HEK293 (cell line): ENCODE data around the gene INS.

ENCODE experiments used
- CTCF ChIA-PET: fragments of 350-600 bp; formaldehyde crosslinking; extraction: SDS; loops from one replicate; lab custom pipeline; 2021; ENCODE audit warnings: antibody characterized with exemption; lab: Yijun Ruan, JAX
- POLR2A ChIA-PET: fragments of 300-600 bp; formaldehyde crosslinking; extraction: SDS; loops from one replicate; lab custom pipeline; 2020; ENCODE audit warnings: antibody characterized with exemption, inconsistent platforms; lab: Yijun Ruan, JAX
- H3K27ac ChIP-seq: fragments of 200-500 bp; sonication (Bioruptor generic); 2 replicates; pipeline ENCODE4 v1.5.1; 2014; ENCODE audit warnings: low read depth, low read length, control low read depth, inconsistent platforms; ENCODE audit errors: extremely low read depth
- H3K36me3 ChIP-seq, 2 experiments: fragments of 200-500 bp in 1 of 2; sonication (Bioruptor generic) in 1 of 2; 1 replicate in 1 of 2; 2 replicates in 1 of 2; pipeline ENCODE4 v1.5.1; 2014 to 2017; ENCODE audit warnings: inconsistent platforms in 2 of 2, low read length in 2 of 2; ENCODE audit not compliant: control insufficient read depth in 2 of 2, insufficient read depth in 1 of 2
- H3K4me1 ChIP-seq: fragments of 200-500 bp; sonication (Bioruptor generic); 2 replicates; pipeline ENCODE4 v1.5.1; 2014; ENCODE audit warnings: mild to moderate bottlenecking, low read length, inconsistent platforms; ENCODE audit not compliant: control insufficient read depth, insufficient read depth
- H3K4me3 ChIP-seq: 2 replicates; pipeline ENCODE4 v1.5.1; 2011; ENCODE audit warnings: low read depth, mild to moderate bottlenecking, control low read depth, low read length, moderate library complexity
- H3K9me3 ChIP-seq: fragments of 200-500 bp; sonication (Bioruptor generic); 2 replicates; pipeline ENCODE4 v1.5.1; 2014; ENCODE audit warnings: low read depth, low read length, inconsistent platforms; ENCODE audit not compliant: control insufficient read depth, insufficient read depth
- EGR2 ChIP-seq: fragments of 450-650 bp; formaldehyde crosslinking; IDR thresholded peaks from 2 replicates; pipeline ENCODE4 v1.5.1; 2016; ENCODE audit warnings: low read depth, missing biosample characterization, missing genetic modification characterization
- GLI2 ChIP-seq: fragments of 450-650 bp; formaldehyde crosslinking; IDR thresholded peaks from 2 replicates; pipeline ENCODE4; 2017; ENCODE audit warnings: missing biosample characterization, missing genetic modification characterization, low read depth, borderline replicate concordance
- GLI4 ChIP-seq: fragments of 450-650 bp; formaldehyde crosslinking; IDR thresholded peaks from 2 replicates; pipeline ENCODE4 v1.5.1; 2016; ENCODE audit warnings: missing biosample characterization, missing genetic modification characterization
- GLIS1 ChIP-seq: fragments of 450-650 bp; formaldehyde crosslinking; IDR thresholded peaks from 2 replicates; pipeline ENCODE4 v1.5.1; 2016; ENCODE audit warnings: missing biosample characterization, missing genetic modification characterization
- KLF1 ChIP-seq: fragments of 450-650 bp; formaldehyde crosslinking; IDR thresholded peaks from 2 replicates; pipeline ENCODE4 v1.5.1; 2016; ENCODE audit warnings: missing biosample characterization, missing genetic modification characterization
- KLF10 ChIP-seq: fragments of 450-650 bp; IDR thresholded peaks from 2 replicates; pipeline ENCODE4 v1.5.1; 2018; ENCODE audit warnings: missing biosample characterization, mild to moderate bottlenecking, missing genetic modification characterization
- SETDB1 ChIP-seq: IDR thresholded peaks from one replicate; pipeline ENCODE4 v1.6.1; 2017; ENCODE audit warnings: mild to moderate bottlenecking, low read length, moderate library complexity, mixed read lengths; ENCODE audit not compliant: insufficient read length
- SP3 ChIP-seq: fragments of 450-650 bp; formaldehyde crosslinking; IDR thresholded peaks from 2 replicates; pipeline ENCODE4 v1.5.1; 2016; ENCODE audit warnings: missing biosample characterization, missing genetic modification characterization
- ZIC2 ChIP-seq: fragments of 450-650 bp; formaldehyde crosslinking; IDR thresholded peaks from 2 replicates; pipeline ENCODE4 v1.5.1; 2016; ENCODE audit warnings: missing biosample characterization, missing genetic modification characterization
- ZNF23 ChIP-seq: fragments of 450-650 bp; formaldehyde crosslinking; IDR thresholded peaks from 2 replicates; pipeline ENCODE4 v1.5.1; 2016; ENCODE audit warnings: missing biosample characterization, missing genetic modification characterization, borderline replicate concordance
- ZNF544 ChIP-seq: fragments of 450-650 bp; formaldehyde crosslinking; IDR thresholded peaks from 2 replicates; pipeline ENCODE4 v1.5.0; 2017; ENCODE audit warnings: missing biosample characterization, missing genetic modification characterization
- ZNF600 ChIP-seq: fragments of 450-650 bp; formaldehyde crosslinking; IDR thresholded peaks from 2 replicates; pipeline ENCODE4 v1.5.1; 2016; ENCODE audit warnings: missing biosample characterization, missing genetic modification characterization
- ZNF670 ChIP-seq: fragments of 450-650 bp; formaldehyde crosslinking; IDR thresholded peaks from 2 replicates; pipeline ENCODE4 v1.5.1; 2016; ENCODE audit warnings: missing biosample characterization, missing genetic modification characterization, low read depth
- TF ChIP-seq, protein P1 (sequence below): fragments of 450-650 bp; formaldehyde crosslinking; IDR thresholded peaks from 2 replicates; pipeline ENCODE4 v1.5.1; 2016; ENCODE audit warnings: missing biosample characterization, missing genetic modification characterization
- TF ChIP-seq, protein P2 (sequence below): fragments of 450-650 bp; IDR thresholded peaks from 2 replicates; pipeline ENCODE4 v1.5.1; 2018; ENCODE audit warnings: missing biosample characterization, missing genetic modification characterization
- TF ChIP-seq, protein P3 (sequence below): fragments of 450-650 bp; formaldehyde crosslinking; IDR thresholded peaks from 2 replicates; pipeline ENCODE4 v1.5.1; 2016; ENCODE audit warnings: missing biosample characterization, missing genetic modification characterization
- TF ChIP-seq, protein P4 (sequence below): fragments of 450-650 bp; formaldehyde crosslinking; IDR thresholded peaks from 2 replicates; pipeline ENCODE4 v1.5.1; 2016; ENCODE audit warnings: missing biosample characterization, missing genetic modification characterization
- TF ChIP-seq, protein P5 (sequence below): fragments of 450-650 bp; formaldehyde crosslinking; IDR thresholded peaks from 2 replicates; pipeline ENCODE4 v1.5.1; 2016; ENCODE audit warnings: missing biosample characterization, missing genetic modification characterization, low read depth

Gene INS

DNA sequence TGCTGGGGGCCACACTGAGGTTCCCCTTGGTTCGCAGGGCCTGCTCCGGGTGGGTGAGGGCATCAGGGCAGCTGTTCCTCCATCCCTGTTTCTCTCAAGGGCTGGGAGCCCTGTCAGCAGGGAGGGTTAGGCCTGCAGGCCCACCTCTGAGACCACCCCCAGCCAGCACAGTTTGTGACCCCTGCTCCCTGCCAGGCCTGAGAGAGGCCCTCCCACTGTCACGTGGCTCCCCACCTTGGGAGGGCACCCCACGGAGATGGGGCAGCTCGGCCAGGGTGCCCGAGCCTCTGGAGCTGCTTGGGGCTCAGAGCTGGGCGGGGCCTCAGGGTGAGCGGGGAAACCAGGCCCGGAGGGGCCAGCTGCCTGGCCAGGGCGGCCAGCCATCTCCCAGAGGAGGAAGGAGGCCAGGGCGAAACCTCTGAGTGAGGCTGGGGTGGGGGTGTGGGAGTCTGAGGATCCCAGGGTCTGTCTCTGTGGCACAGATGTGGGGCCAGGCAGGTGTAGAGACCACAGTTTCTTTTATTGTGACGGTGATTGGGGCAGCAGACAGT lies 2.5 kb upstream of the INS start:
- CTCF ChIA-PET, result interaction anchor here (0.8 to 4.3 kb wide), 5 partner anchors 9 to 257 kb away, joined by 3 to 21 read pairs (median 4); no protein-coding TSS in a partner anchor

DNA sequence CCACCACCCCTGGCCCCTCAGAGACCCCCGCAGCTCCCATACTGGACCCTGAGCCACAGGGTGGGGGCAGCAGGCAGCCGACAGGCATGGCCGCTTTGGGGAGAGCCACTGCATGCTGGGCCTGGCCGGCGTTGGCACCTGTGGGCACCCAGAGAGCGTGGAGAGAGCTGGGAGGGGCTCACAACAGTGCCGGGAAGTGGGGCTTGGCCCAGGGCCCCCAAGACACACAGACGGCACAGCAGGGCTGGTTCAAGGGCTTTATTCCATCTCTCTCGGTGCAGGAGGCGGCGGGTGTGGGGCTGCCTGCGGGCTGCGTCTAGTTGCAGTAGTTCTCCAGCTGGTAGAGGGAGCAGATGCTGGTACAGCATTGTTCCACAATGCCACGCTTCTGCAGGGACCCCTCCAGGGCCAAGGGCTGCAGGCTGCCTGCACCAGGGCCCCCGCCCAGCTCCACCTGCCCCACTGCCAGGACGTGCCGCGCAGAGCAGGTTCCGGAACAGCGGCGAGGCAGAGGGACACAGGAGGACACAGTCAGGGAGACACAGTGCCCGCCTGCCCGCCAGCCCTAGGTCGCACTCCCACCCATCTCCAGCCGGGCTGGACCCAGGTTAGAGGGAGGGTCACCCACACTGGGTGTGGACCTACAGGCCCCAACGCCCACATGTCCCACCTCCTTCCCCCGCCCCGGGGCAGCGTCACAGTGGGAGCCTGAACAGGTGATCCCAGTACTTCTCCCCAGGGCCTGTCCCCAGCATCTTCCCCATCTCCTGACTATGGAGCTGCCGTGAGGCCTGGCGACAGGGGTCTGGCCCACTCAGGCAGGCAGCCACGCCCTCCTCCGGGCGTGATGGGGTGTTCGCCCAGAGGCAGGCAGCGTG lies 1.2 kb downstream of the INS start:
- Histone ChIP-seq H3K9me3 (no peaks in the 10 kb centered on the region), H3K4me1 (no peaks in the 10 kb centered on the region), H3K27ac (no peak overlapping the region), H3K36me3 (no peaks in the 10 kb centered on the region), H3K4me3 (no peak overlapping the region)
- CTCF ChIA-PET, result interaction anchor here (0.6 to 0.8 kb wide), 3 partner anchors 32 to 513 kb away, joined by 3 to 5 read pairs (median 3); no protein-coding TSS in a partner anchor
- TF ChIP-seq KLF1 (tag by site-specific recombination) (peak; percentile 64), SETDB1 (no peak), EGR2 (tag by site-specific recombination) (no peak), ZNF600 (tag by site-specific recombination) (peak; percentile 51)
- POLR2A ChIA-PET, result no interaction called here

More for the DNA sequence above, 2.5 kb upstream of the INS start:
- H3K36me3 ChIP-seq, result no peaks in the 10 kb centered on the region
- TF ChIP-seq, protein P1, sequence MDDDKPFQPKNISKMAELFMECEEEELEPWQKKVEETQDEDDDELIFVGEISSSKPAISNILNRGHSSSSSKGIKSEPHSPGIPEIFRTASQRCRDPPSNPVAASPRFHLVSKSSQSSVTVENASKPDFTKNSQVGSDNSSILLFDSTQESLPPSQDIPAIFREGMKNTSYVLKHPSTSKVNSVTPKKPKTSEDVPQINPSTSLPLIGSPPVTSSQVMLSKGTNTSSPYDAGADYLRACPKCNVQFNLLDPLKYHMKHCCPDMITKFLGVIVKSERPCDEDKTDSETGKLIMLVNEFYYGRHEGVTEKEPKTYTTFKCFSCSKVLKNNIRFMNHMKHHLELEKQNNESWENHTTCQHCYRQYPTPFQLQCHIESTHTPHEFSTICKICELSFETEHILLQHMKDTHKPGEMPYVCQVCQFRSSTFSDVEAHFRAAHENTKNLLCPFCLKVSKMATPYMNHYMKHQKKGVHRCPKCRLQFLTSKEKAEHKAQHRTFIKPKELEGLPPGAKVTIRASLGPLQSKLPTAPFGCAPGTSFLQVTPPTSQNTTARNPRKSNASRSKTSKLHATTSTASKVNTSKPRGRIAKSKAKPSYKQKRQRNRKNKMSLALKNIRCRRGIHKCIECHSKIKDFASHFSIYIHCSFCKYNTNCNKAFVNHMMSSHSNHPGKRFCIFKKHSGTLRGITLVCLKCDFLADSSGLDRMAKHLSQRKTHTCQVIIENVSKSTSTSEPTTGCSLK (tag by site-specific recombination), result no peak
- TF ChIP-seq GLI2 (tag by site-specific recombination), result no peak
- TF ChIP-seq ZNF670 (tag by site-specific recombination), result no peak
- peak; percentile 86 for TF ChIP-seq GLIS1 (tag by site-specific recombination)
- TF ChIP-seq, protein P2, sequence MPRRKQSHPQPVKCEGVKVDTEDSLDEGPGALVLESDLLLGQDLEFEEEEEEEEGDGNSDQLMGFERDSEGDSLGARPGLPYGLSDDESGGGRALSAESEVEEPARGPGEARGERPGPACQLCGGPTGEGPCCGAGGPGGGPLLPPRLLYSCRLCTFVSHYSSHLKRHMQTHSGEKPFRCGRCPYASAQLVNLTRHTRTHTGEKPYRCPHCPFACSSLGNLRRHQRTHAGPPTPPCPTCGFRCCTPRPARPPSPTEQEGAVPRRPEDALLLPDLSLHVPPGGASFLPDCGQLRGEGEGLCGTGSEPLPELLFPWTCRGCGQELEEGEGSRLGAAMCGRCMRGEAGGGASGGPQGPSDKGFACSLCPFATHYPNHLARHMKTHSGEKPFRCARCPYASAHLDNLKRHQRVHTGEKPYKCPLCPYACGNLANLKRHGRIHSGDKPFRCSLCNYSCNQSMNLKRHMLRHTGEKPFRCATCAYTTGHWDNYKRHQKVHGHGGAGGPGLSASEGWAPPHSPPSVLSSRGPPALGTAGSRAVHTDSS (tag by site-specific recombination), result no peak
- TF ChIP-seq KLF10 (tag by site-specific recombination), result no peak
- TF ChIP-seq, protein P3, sequence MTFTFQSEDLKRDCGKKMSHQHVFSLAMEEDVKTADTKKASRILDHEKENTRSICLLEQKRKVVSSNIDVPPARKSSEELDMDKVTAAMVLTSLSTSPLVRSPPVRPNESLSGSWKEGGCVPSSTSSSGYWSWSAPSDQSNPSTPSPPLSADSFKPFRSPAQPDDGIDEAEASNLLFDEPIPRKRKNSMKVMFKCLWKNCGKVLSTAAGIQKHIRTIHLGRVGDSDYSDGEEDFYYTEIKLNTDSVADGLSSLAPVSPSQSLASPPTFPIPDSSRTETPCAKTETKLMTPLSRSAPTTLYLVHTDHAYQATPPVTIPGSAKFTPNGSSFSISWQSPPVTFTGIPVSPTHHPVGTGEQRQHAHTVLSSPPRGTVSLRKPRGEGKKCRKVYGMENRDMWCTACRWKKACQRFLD, result no peak
- TF ChIP-seq, protein P4, sequence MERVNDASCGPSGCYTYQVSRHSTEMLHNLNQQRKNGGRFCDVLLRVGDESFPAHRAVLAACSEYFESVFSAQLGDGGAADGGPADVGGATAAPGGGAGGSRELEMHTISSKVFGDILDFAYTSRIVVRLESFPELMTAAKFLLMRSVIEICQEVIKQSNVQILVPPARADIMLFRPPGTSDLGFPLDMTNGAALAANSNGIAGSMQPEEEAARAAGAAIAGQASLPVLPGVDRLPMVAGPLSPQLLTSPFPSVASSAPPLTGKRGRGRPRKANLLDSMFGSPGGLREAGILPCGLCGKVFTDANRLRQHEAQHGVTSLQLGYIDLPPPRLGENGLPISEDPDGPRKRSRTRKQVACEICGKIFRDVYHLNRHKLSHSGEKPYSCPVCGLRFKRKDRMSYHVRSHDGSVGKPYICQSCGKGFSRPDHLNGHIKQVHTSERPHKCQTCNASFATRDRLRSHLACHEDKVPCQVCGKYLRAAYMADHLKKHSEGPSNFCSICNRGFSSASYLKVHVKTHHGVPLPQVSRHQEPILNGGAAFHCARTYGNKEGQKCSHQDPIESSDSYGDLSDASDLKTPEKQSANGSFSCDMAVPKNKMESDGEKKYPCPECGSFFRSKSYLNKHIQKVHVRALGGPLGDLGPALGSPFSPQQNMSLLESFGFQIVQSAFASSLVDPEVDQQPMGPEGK (tag by site-specific recombination), result no peak
- TF ChIP-seq ZIC2 (tag by site-specific recombination), result peak; percentile 83
- no peak for TF ChIP-seq ZNF544
- no peak for TF ChIP-seq SP3 (tag by site-specific recombination)
- TF ChIP-seq GLI4 (tag by site-specific recombination), result no peak
- TF ChIP-seq ZNF23 (tag by site-specific recombination), result no peak
- TF ChIP-seq, protein P5, sequence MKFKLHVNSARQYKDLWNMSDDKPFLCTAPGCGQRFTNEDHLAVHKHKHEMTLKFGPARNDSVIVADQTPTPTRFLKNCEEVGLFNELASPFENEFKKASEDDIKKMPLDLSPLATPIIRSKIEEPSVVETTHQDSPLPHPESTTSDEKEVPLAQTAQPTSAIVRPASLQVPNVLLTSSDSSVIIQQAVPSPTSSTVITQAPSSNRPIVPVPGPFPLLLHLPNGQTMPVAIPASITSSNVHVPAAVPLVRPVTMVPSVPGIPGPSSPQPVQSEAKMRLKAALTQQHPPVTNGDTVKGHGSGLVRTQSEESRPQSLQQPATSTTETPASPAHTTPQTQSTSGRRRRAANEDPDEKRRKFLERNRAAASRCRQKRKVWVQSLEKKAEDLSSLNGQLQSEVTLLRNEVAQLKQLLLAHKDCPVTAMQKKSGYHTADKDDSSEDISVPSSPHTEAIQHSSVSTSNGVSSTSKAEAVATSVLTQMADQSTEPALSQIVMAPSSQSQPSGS (tag by site-specific recombination), result no peak
- TF ChIP-seq, all 188 proteins: peak for 2
- no peak overlapping the region for H3K27ac ChIP-seq
- POLR2A ChIA-PET, result no interaction called here
- no peak overlapping the region for H3K4me3 ChIP-seq
- H3K9me3 ChIP-seq, result no peaks in the 10 kb centered on the region
- no peaks in the 10 kb centered on the region for H3K4me1 ChIP-seq
